Measurements from ENCODE around the gene TTLL3. TPM values are rescaled to one million over a fixed set of nuclear protein-coding genes. Genes with fewer than 3 reads are reported as not detected.

The TTLL3 gene
- total RNA-seq, 2 donors from 2014 or later = 21.6 to 35.0 TPM

- 93 to 94% methylated on average over 2 to 8 of the region's 8 CpGs for WGBS, 2 experiments (ENCODE audit: insufficient coverage in 1 of 2, insufficient read length in 1 of 2)
- H3K4me1 Mint-ChIP-seq = no peaks in the 10 kb centered on the region
- no peaks in the 10 kb centered on the region for H3K9me3 ChIP-seq (ENCODE audit: control insufficient read depth, low read length)
Observed at GRCh38 chr3:9762871-9763270, 47.2 kb upstream of the TTLL3 start.

GRCh38 chr3:9765865-9766264, 44.2 kb upstream of the TTLL3 start:
- Histone ChIP-seq H3K4me1 (ENCODE audit: control insufficient read depth, insufficient read depth, low read length) (no peaks in the 10 kb centered on the region), H3K27me3 (ENCODE audit: control insufficient read depth, insufficient read depth, low read length, poor library complexity, severe bottlenecking) (no peaks in the 10 kb centered on the region), H3K9me3 (ENCODE audit: control insufficient read depth, low read length) (no peaks in the 10 kb centered on the region), H3K4me3 (ENCODE audit: low read length) (no peak overlapping the region), H3K9ac (ENCODE audit: extremely low read depth, low read length, poor library complexity, severe bottlenecking) (no peak overlapping the region), H3K36me3 (ENCODE audit: control insufficient read depth, insufficient read depth, low read length) (peaks cover 9% of the 10 kb centered on the region), H3K27ac (ENCODE audit: low read depth, low read length) (no peak overlapping the region)
- H3K9me3 Mint-ChIP-seq = no peaks in the 10 kb centered on the region
- no peak for TF ChIP-seq CTCF (conservative IDR thresholded peaks at IDR 0.05)
- peak; percentile 76 for DNase-seq
- H3K27ac Mint-ChIP-seq = no peak overlapping the region
- H3K27me3 Mint-ChIP-seq (ENCODE audit: insufficient read depth) = peaks cover 25% of the 10 kb centered on the region
- WGBS, 2 experiments (ENCODE audit: insufficient coverage in 1 of 2, insufficient read length in 1 of 2) = 83 to 88% methylated on average over 1 to 4 of the region's 4 CpGs
- peaks cover 6% of the 10 kb centered on the region for H3K4me1 Mint-ChIP-seq
- peaks cover 7% of the 10 kb centered on the region for H3K36me3 Mint-ChIP-seq (ENCODE audit: low read depth)
- no peak overlapping the region for H3K4me3 Mint-ChIP-seq

More at GRCh38 chr3:9762871-9763270, 47.2 kb upstream of the TTLL3 start:
- TF ChIP-seq CTCF (conservative IDR thresholded peaks at IDR 0.05) = no peak
- Mint-ChIP-seq H3K4me3 (no peak overlapping the region), H3K9me3 (no peaks in the 10 kb centered on the region), H3K36me3 (ENCODE audit: low read depth) (peaks cover 29% of the 10 kb centered on the region), H3K27ac (no peak overlapping the region), H3K27me3 (ENCODE audit: insufficient read depth) (peaks cover 8% of the 10 kb centered on the region)
- H3K4me3 ChIP-seq (ENCODE audit: low read length) = no peak overlapping the region
- no peak overlapping the region for H3K27ac ChIP-seq (ENCODE audit: low read depth, low read length)
- H3K36me3 ChIP-seq (ENCODE audit: control insufficient read depth, insufficient read depth, low read length) = peaks cover 24% of the 10 kb centered on the region
- no peak for DNase-seq
- no peaks in the 10 kb centered on the region for H3K27me3 ChIP-seq (ENCODE audit: control insufficient read depth, insufficient read depth, low read length, poor library complexity, severe bottlenecking)
- no peak overlapping the region for H3K9ac ChIP-seq (ENCODE audit: extremely low read depth, low read length, poor library complexity, severe bottlenecking)
- no peaks in the 10 kb centered on the region for H3K4me1 ChIP-seq (ENCODE audit: control insufficient read depth, insufficient read depth, low read length)

GRCh38 chr3:9767418-9767817, 42.6 kb upstream of the TTLL3 start:
- no peak overlapping the region for H3K9ac ChIP-seq (ENCODE audit: extremely low read depth, low read length, poor library complexity, severe bottlenecking)
- H3K27me3 Mint-ChIP-seq (ENCODE audit: insufficient read depth) = peaks cover 34% of the 10 kb centered on the region
- H3K36me3 Mint-ChIP-seq (ENCODE audit: low read depth) = peaks cover 3% of the 10 kb centered on the region
- no peaks in the 10 kb centered on the region for H3K9me3 Mint-ChIP-seq
- H3K9me3 ChIP-seq (ENCODE audit: control insufficient read depth, low read length) = no peaks in the 10 kb centered on the region
- no peak overlapping the region for H3K27ac Mint-ChIP-seq
- TF ChIP-seq CTCF (conservative IDR thresholded peaks at IDR 0.05) = no peak
- peaks cover 6% of the 10 kb centered on the region for H3K4me1 Mint-ChIP-seq
- no peak overlapping the region for H3K27ac ChIP-seq (ENCODE audit: low read depth, low read length)
- no peak overlapping the region for H3K4me3 Mint-ChIP-seq
- H3K4me3 ChIP-seq (ENCODE audit: low read length) = no peak overlapping the region
- no peaks in the 10 kb centered on the region for H3K4me1 ChIP-seq (ENCODE audit: control insufficient read depth, insufficient read depth, low read length)
- no peaks in the 10 kb centered on the region for H3K27me3 ChIP-seq (ENCODE audit: control insufficient read depth, insufficient read depth, low read length, poor library complexity, severe bottlenecking)
- peaks cover 7% of the 10 kb centered on the region for H3K36me3 ChIP-seq (ENCODE audit: control insufficient read depth, insufficient read depth, low read length)
- DNase-seq = no peak
- 83 to 87% methylated on average over 2 to 7 of the region's 7 CpGs for WGBS, 2 experiments (ENCODE audit: insufficient coverage in 1 of 2, insufficient read length in 1 of 2)

Data from endodermal cell (in vitro differentiated cells).